ENCODE measurements around the gene FBXL16.

GRCh38 chr16:724188-725040, 18.8 kb upstream of the FBXL16 start:
- TF ChIP-seq RAD21 (IDR thresholded peaks at IDR 0.05) (no peak), CTCF (IDR thresholded peaks at IDR 0.05; ENCODE audit: low read depth, low read length, missing input control) (no peak), JUND (IDR thresholded peaks at IDR 0.05) (no peak)

Measured in liver (tissue), 3 donors.